ENCODE results near the gene ACHE.

Gene ACHE

GRCh38 chr7:100878685-100879084 lies 17.0 kb downstream of the ACHE start:
- Histone ChIP-seq H3K79me2 (ENCODE audit: control insufficient read depth, insufficient read depth, low read length) (peaks cover 62% of the 10 kb centered on the region), H3K27me3 (ENCODE audit: insufficient read depth, low read length, poor library complexity) (no peaks in the 10 kb centered on the region), H3K4me2 (ENCODE audit: low read length) (no peak overlapping the region), H3K79me1 (ENCODE audit: low read length) (peaks cover 16% of the 10 kb centered on the region), H3K27ac (ENCODE audit: low read depth, low read length) (no peak overlapping the region), H4K5ac (ENCODE audit: low read length) (no peak overlapping the region), H2AK5ac (ENCODE audit: low read length) (no peak overlapping the region), H2BK5ac (ENCODE audit: low read length) (no peak overlapping the region), H3K9ac (ENCODE audit: low read length) (no peak overlapping the region), H3K18ac (ENCODE audit: low read length) (no peak overlapping the region), H3K4ac (ENCODE audit: low read depth, low read length) (no peak overlapping the region), H3K4me3 (ENCODE audit: low read length) (no peak overlapping the region), H2BK15ac (replicated peaks; ENCODE audit: low read depth) (no peak overlapping the region), H3K36me3 (ENCODE audit: control insufficient read depth, insufficient read depth, low read length) (peaks cover 21% of the 10 kb centered on the region), H2BK120ac (ENCODE audit: low read depth, low read length) (no peak overlapping the region), H4K8ac (ENCODE audit: low read depth, low read length) (no peak overlapping the region), H3K4me1 (ENCODE audit: control insufficient read depth, low read depth, low read length) (peaks cover 4% of the 10 kb centered on the region), H3K56ac (ENCODE audit: low read length) (no peak overlapping the region), H3K23ac (ENCODE audit: low read length) (no peak overlapping the region)
- WGBS (ENCODE audit: extremely low coverage, insufficient coverage, low lambda C conversion rate) = no CpG with 5 or more reads among the region's 6 CpGs
- DNase-seq = no peak

DNA sequence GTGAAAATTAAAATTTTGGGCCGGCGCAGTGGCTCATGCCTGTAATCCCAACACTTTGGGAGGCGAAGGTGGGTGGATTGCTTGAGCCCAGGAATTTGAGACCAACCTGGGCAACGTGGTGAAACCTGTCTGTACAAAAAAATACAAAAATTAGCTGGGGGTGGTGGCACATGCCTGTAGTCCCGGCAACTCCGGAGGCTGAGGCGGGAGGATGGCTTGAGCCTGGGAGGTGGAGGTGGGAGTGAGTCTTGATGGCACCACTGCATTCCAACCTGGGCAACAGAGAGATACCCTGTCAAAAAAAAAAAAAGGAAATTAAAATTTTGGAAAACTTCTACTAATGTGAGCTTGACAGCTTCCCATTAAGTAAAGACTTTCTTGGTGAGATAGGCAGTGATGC lies 17.7 kb downstream of the ACHE start:
- no peak overlapping the region for H2BK120ac ChIP-seq (ENCODE audit: low read depth, low read length)
- no peak overlapping the region for H3K56ac ChIP-seq (ENCODE audit: low read length)
- no peak overlapping the region for H3K4me2 ChIP-seq (ENCODE audit: low read length)
- H3K9ac ChIP-seq (ENCODE audit: low read length) = no peak overlapping the region
- H3K4me3 ChIP-seq (ENCODE audit: low read length) = no peak overlapping the region
- H3K79me1 ChIP-seq (ENCODE audit: low read length) = peaks cover 14% of the 10 kb centered on the region
- H3K23ac ChIP-seq (ENCODE audit: low read length) = no peak overlapping the region
- H3K18ac ChIP-seq (ENCODE audit: low read length) = no peak overlapping the region
- no peak overlapping the region for H2BK5ac ChIP-seq (ENCODE audit: low read length)
- no peaks in the 10 kb centered on the region for H3K27me3 ChIP-seq (ENCODE audit: insufficient read depth, low read length, poor library complexity)
- no peak overlapping the region for H2BK15ac ChIP-seq (replicated peaks; ENCODE audit: low read depth)
- H4K5ac ChIP-seq (ENCODE audit: low read length) = no peak overlapping the region
- no peak for DNase-seq
- H2AK5ac ChIP-seq (ENCODE audit: low read length) = no peak overlapping the region
- no peak overlapping the region for H4K8ac ChIP-seq (ENCODE audit: low read depth, low read length)
- peaks cover 4% of the 10 kb centered on the region for H3K4me1 ChIP-seq (ENCODE audit: control insufficient read depth, low read depth, low read length)
- H3K27ac ChIP-seq (ENCODE audit: low read depth, low read length) = no peak overlapping the region
- H3K79me2 ChIP-seq (ENCODE audit: control insufficient read depth, insufficient read depth, low read length) = peaks cover 60% of the 10 kb centered on the region
- no CpG with 5 or more reads among the region's 7 CpGs for WGBS (ENCODE audit: extremely low coverage, insufficient coverage, low lambda C conversion rate)
- H3K36me3 ChIP-seq (ENCODE audit: control insufficient read depth, insufficient read depth, low read length) = peaks cover 22% of the 10 kb centered on the region
- no peak overlapping the region for H3K4ac ChIP-seq (ENCODE audit: low read depth, low read length)

GRCh38 chr7:100875356-100875751 lies 20.3 kb downstream of the ACHE start:
- H4K8ac ChIP-seq (ENCODE audit: low read depth, low read length) = peak overlapping the region; percentile 29
- H3K79me2 ChIP-seq (ENCODE audit: control insufficient read depth, insufficient read depth, low read length) = peaks cover 49% of the 10 kb centered on the region
- peak overlapping the region; percentile 73 for H3K4me2 ChIP-seq (ENCODE audit: low read length)
- peak overlapping the region; percentile 72 for H3K23ac ChIP-seq (ENCODE audit: low read length)
- H2BK120ac ChIP-seq (ENCODE audit: low read depth, low read length) = peak overlapping the region; percentile 48
- WGBS (ENCODE audit: extremely low coverage, insufficient coverage, low lambda C conversion rate) = no CpG with 5 or more reads among the region's 39 CpGs
- H3K4me1 ChIP-seq (ENCODE audit: control insufficient read depth, low read depth, low read length) = peaks cover 4% of the 10 kb centered on the region
- H3K36me3 ChIP-seq (ENCODE audit: control insufficient read depth, insufficient read depth, low read length) = peaks cover 17% of the 10 kb centered on the region
- peak overlapping the region; percentile 100 for H3K56ac ChIP-seq (ENCODE audit: low read length)
- H2AK5ac ChIP-seq (ENCODE audit: low read length) = peak overlapping the region; percentile 92
- H3K79me1 ChIP-seq (ENCODE audit: low read length) = peaks cover 9% of the 10 kb centered on the region
- no peaks in the 10 kb centered on the region for H3K27me3 ChIP-seq (ENCODE audit: insufficient read depth, low read length, poor library complexity)
- DNase-seq = no peak
- H2BK5ac ChIP-seq (ENCODE audit: low read length) = peak overlapping the region; percentile 46
- H3K18ac ChIP-seq (ENCODE audit: low read length) = peak overlapping the region; percentile 89
- H2BK15ac ChIP-seq (replicated peaks; ENCODE audit: low read depth) = no peak overlapping the region
- H4K5ac ChIP-seq (ENCODE audit: low read length) = no peak overlapping the region
- H3K9ac ChIP-seq (ENCODE audit: low read length) = peak overlapping the region; percentile 100
- peak overlapping the region; percentile 100 for H3K4me3 ChIP-seq (ENCODE audit: low read length)
- peak overlapping the region; percentile 98 for H3K4ac ChIP-seq (ENCODE audit: low read depth, low read length)
- H3K27ac ChIP-seq (ENCODE audit: low read depth, low read length) = peak overlapping the region; percentile 85

DNA sequence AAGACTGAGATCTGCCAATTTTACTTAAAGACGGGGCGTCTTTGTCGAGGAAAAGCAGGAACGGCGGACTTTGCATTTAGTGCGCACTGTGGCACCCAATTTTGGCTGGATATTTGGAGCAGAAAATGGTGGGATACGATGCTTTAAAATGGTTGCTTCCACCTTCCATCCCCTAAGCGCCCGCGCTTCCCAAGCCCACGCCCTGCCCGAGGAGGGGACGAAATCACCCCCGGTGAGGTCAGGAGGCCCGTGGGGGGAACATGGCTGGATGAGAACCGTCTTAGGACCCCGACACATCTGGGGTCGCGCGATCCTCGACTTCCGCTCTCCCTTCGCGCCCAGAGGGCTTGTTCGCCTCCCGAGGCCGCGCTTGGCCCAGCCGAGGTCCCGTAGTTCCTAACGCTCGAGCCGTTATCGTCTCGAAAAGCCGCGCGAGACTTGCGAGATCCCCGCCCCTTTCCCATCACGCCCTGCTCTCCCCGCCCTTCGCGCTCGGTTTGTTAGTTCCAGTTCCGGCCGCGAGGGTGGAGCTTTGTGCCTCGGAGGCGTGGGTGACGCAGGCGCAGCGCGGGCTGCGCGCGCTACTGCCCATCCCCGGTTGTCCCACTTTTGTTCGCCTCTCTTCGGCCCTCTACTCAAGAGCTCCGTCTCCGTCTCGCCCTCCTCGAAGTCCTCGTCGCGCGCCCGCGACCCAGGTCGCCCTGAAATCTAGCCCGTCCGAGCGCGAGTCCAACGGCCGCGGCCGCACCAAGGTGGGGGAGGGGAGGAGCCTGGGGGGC lies 20.9 kb downstream of the ACHE start, which contains the start of gene SRRT:
Gene SRRT, plus strand, starts transcription at position 527 of the 779 bp plus-strand sequence. CDS start 488 bp downstream, outside the sequence.
- H2BK5ac ChIP-seq (ENCODE audit: low read length) = peak within 1 kb of the TSS; percentile 87
- H3K4me1 ChIP-seq (ENCODE audit: control insufficient read depth, low read depth, low read length) = peaks cover 4% of the 10 kb centered on the region
- H3K36me3 ChIP-seq (ENCODE audit: control insufficient read depth, insufficient read depth, low read length) = peaks cover 17% of the 10 kb centered on the region
- peaks cover 8% of the 10 kb centered on the region for H3K79me1 ChIP-seq (ENCODE audit: low read length)
- H2BK120ac ChIP-seq (ENCODE audit: low read depth, low read length) = peak within 1 kb of the TSS; percentile 48
- peak within 1 kb of the TSS; percentile 100 for H3K56ac ChIP-seq (ENCODE audit: low read length)
- H3K79me2 ChIP-seq (ENCODE audit: control insufficient read depth, insufficient read depth, low read length) = peaks cover 45% of the 10 kb centered on the region
- peak within 1 kb of the TSS; percentile 72 for H3K23ac ChIP-seq (ENCODE audit: low read length)
- peak within 1 kb of the TSS; percentile 100 for H3K9ac ChIP-seq (ENCODE audit: low read length)
- H3K4me3 ChIP-seq (ENCODE audit: low read length) = peak within 1 kb of the TSS; percentile 100
- peak within 1 kb of the TSS; percentile 93 for H3K27ac ChIP-seq (ENCODE audit: low read depth, low read length)
- H3K4me2 ChIP-seq (ENCODE audit: low read length) = peak within 1 kb of the TSS; percentile 73
- no peaks in the 10 kb centered on the region for H3K27me3 ChIP-seq (ENCODE audit: insufficient read depth, low read length, poor library complexity)
- H2BK15ac ChIP-seq (replicated peaks; ENCODE audit: low read depth) = no peak within 1 kb of the TSS
- DNase-seq = peak; percentile 99
- peak within 1 kb of the TSS; percentile 98 for H3K4ac ChIP-seq (ENCODE audit: low read depth, low read length)
- peak within 1 kb of the TSS; percentile 36 for H4K5ac ChIP-seq (ENCODE audit: low read length)
- WGBS (ENCODE audit: extremely low coverage, insufficient coverage, low lambda C conversion rate) = no CpG with 5 or more reads among the region's 79 CpGs
- peak within 1 kb of the TSS; percentile 89 for H3K18ac ChIP-seq (ENCODE audit: low read length)
- peak within 1 kb of the TSS; percentile 92 for H2AK5ac ChIP-seq (ENCODE audit: low read length)
- peak within 1 kb of the TSS; percentile 96 for H4K8ac ChIP-seq (ENCODE audit: low read depth, low read length)

GRCh38 chr7:100874300-100874576 lies 21.4 kb downstream of the ACHE start:
- DNase-seq = peak; percentile 70
- H3K36me3 ChIP-seq (ENCODE audit: control insufficient read depth, insufficient read depth, low read length) = peaks cover 17% of the 10 kb centered on the region
- no peak overlapping the region for H3K23ac ChIP-seq (ENCODE audit: low read length)
- H2AK5ac ChIP-seq (ENCODE audit: low read length) = no peak overlapping the region
- peak overlapping the region; percentile 53 for H3K4me3 ChIP-seq (ENCODE audit: low read length)
- peak overlapping the region; percentile 94 for H3K9ac ChIP-seq (ENCODE audit: low read length)
- H3K79me1 ChIP-seq (ENCODE audit: low read length) = peaks cover 8% of the 10 kb centered on the region
- H4K8ac ChIP-seq (ENCODE audit: low read depth, low read length) = peak overlapping the region; percentile 96
- no peaks in the 10 kb centered on the region for H3K27me3 ChIP-seq (ENCODE audit: insufficient read depth, low read length, poor library complexity)
- H2BK15ac ChIP-seq (replicated peaks; ENCODE audit: low read depth) = no peak overlapping the region
- WGBS (ENCODE audit: extremely low coverage, insufficient coverage, low lambda C conversion rate) = no CpG with 5 or more reads among the region's 8 CpGs
- peak overlapping the region; percentile 93 for H3K27ac ChIP-seq (ENCODE audit: low read depth, low read length)
- peak overlapping the region; percentile 36 for H4K5ac ChIP-seq (ENCODE audit: low read length)
- peaks cover 40% of the 10 kb centered on the region for H3K79me2 ChIP-seq (ENCODE audit: control insufficient read depth, insufficient read depth, low read length)
- peak overlapping the region; percentile 77 for H3K18ac ChIP-seq (ENCODE audit: low read length)
- H3K4ac ChIP-seq (ENCODE audit: low read depth, low read length) = peak overlapping the region; percentile 89
- peak overlapping the region; percentile 7 for H3K4me2 ChIP-seq (ENCODE audit: low read length)
- H3K4me1 ChIP-seq (ENCODE audit: control insufficient read depth, low read depth, low read length) = peaks cover 4% of the 10 kb centered on the region
- H3K56ac ChIP-seq (ENCODE audit: low read length) = peak overlapping the region; percentile 97
- H2BK5ac ChIP-seq (ENCODE audit: low read length) = no peak overlapping the region
- H2BK120ac ChIP-seq (ENCODE audit: low read depth, low read length) = no peak overlapping the region

Measured in mesendoderm (in vitro differentiated cells).